Osteoblast (primary cell): ENCODE results near the gene ARHGAP40. TPM values are rescaled to one million over a fixed set of nuclear protein-coding genes. Genes with fewer than 3 reads are reported as not detected.

Experiments
- DNase-seq: peaks from one replicate; pipeline ENCODE4 v3.0.0; 2011; ENCODE audit warnings: low spot score, mixed read lengths; ENCODE audit not compliant: insufficient read length; ENCODE audit errors: missing footprints
- H2AFZ ChIP-seq: 2 replicates; pipeline ENCODE4 v1.6.0; 2011; ENCODE audit warnings: mild to moderate bottlenecking, low read length
- H3K27ac ChIP-seq: 2 replicates; pipeline ENCODE4 v1.5.1; 2011; ENCODE audit warnings: mild to moderate bottlenecking, low read depth, low read length, moderate library complexity
- H3K27me3 ChIP-seq: 2 replicates; pipeline ENCODE4 v1.6.0; 2012; ENCODE audit warnings: mild to moderate bottlenecking, control low read depth, inconsistent platforms, low read length, moderate library complexity; ENCODE audit not compliant: insufficient read depth
- H3K36me3 ChIP-seq: 2 replicates; pipeline ENCODE4 v1.5.1; 2011; ENCODE audit warnings: mild to moderate bottlenecking, low read length, control low read depth, moderate library complexity; ENCODE audit not compliant: insufficient read depth
- H3K4me1 ChIP-seq: 2 replicates; pipeline ENCODE4 v1.5.1; 2011; ENCODE audit warnings: mild to moderate bottlenecking, low read length, control low read depth, moderate library complexity; ENCODE audit not compliant: insufficient read depth
- H3K4me2 ChIP-seq: 2 replicates; pipeline ENCODE4 v1.6.0; 2011; ENCODE audit warnings: mild to moderate bottlenecking, low read length; ENCODE audit not compliant: insufficient read depth
- H3K4me3 ChIP-seq: fragments of 200-600 bp; sonication (generic); 3 replicates; pipeline ENCODE4 v1.5.1; 2012; ENCODE audit warnings: mild to moderate bottlenecking, low read length, inconsistent platforms; ENCODE audit not compliant: insufficient read depth
- H3K79me2 ChIP-seq: 2 replicates; pipeline ENCODE4 v1.6.0; 2012; ENCODE audit warnings: mild to moderate bottlenecking, low read length, control low read depth, inconsistent platforms; ENCODE audit not compliant: insufficient read depth
- H3K9me3 ChIP-seq: 2 replicates; pipeline ENCODE4 v1.5.1; 2011; ENCODE audit warnings: low read depth, low read length, control low read depth
- H4K20me1 ChIP-seq: 2 replicates; pipeline ENCODE4 v1.6.0; 2012; ENCODE audit warnings: mild to moderate bottlenecking, low read length, control low read depth; ENCODE audit not compliant: insufficient read depth
- total RNA-seq: library from RNA; depleted of rRNA; stranded (reverse); fragments of >200 nt; gene quantifications from 2 replicates; pipeline ENCODE4 v1.2.3, GENCODE V29; 2012
- TF ChIP-seq, protein P1 (sequence below): IDR thresholded peaks from 2 replicates; pipeline ENCODE4 v1.5.1; 2011; ENCODE audit warnings: mild to moderate bottlenecking, low read depth, low read length, moderate library complexity; ENCODE audit errors: extremely low read depth

Gene ARHGAP40
- total RNA-seq, 1 donor: not detected

DNA sequence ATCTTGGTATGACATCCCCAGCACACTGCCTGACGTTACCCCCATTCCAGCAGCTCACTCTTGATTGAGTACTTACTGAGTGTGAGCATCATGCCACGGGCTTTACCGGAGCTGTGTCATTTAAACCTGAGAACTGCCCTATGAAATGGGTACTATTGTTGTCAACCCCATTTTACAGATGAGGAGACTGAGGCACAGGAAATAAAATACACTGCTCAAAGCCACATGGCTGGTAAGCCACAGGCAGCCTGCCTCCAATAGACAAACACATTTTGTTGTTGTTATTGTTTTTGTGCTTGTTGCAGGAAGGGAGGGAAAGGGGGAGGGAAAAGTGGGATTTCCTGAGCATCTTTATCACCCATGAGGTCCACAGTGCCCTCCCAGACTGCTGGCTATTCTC, 69.2 kb downstream of the ARHGAP40 start:
- H3K4me2 ChIP-seq: no peak overlapping the region
- no peak overlapping the region for H2AFZ ChIP-seq
- peaks cover 27% of the 10 kb centered on the region for H3K27me3 ChIP-seq
- H4K20me1 ChIP-seq: peaks cover 3% of the 10 kb centered on the region
- H3K9me3 ChIP-seq: no peaks in the 10 kb centered on the region
- DNase-seq: no peak
- H3K27ac ChIP-seq: no peak overlapping the region
- no peak overlapping the region for H3K4me3 ChIP-seq
- TF ChIP-seq, protein P1, sequence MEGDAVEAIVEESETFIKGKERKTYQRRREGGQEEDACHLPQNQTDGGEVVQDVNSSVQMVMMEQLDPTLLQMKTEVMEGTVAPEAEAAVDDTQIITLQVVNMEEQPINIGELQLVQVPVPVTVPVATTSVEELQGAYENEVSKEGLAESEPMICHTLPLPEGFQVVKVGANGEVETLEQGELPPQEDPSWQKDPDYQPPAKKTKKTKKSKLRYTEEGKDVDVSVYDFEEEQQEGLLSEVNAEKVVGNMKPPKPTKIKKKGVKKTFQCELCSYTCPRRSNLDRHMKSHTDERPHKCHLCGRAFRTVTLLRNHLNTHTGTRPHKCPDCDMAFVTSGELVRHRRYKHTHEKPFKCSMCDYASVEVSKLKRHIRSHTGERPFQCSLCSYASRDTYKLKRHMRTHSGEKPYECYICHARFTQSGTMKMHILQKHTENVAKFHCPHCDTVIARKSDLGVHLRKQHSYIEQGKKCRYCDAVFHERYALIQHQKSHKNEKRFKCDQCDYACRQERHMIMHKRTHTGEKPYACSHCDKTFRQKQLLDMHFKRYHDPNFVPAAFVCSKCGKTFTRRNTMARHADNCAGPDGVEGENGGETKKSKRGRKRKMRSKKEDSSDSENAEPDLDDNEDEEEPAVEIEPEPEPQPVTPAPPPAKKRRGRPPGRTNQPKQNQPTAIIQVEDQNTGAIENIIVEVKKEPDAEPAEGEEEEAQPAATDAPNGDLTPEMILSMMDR: no peak
- peaks cover 8% of the 10 kb centered on the region for H3K4me1 ChIP-seq
- H3K79me2 ChIP-seq: no peaks in the 10 kb centered on the region
- no peaks in the 10 kb centered on the region for H3K36me3 ChIP-seq

DNA sequence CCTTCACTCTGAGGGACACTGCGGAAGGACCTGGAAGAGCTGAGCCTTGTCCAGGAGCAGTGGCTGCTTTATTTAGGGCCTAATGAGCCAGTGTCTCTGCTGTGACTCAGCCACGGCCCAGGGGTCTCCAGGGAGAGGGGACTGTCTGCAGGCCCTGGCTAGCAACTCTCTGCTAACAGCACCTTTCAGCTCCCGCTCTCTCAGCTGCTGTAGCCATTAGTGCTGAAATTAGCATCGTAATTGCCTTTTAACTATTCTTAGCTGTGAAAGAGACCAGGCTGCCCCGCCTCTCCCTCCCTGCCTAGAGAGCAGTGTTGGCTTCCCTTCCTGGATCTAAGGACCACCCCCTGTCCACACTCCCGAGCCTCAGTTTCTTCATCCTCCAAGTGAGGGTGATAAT, 69.6 kb downstream of the ARHGAP40 start:
- H3K36me3 ChIP-seq: no peaks in the 10 kb centered on the region
- H3K4me3 ChIP-seq: no peak overlapping the region
- H3K79me2 ChIP-seq: no peaks in the 10 kb centered on the region
- H3K27me3 ChIP-seq: peaks cover 27% of the 10 kb centered on the region
- TF ChIP-seq, protein P1: no peak
- H3K9me3 ChIP-seq: no peaks in the 10 kb centered on the region
- no peak overlapping the region for H2AFZ ChIP-seq
- no peak overlapping the region for H3K4me2 ChIP-seq
- peaks cover 8% of the 10 kb centered on the region for H3K4me1 ChIP-seq
- H3K27ac ChIP-seq: no peak overlapping the region
- DNase-seq: no peak
- H4K20me1 ChIP-seq: peaks cover 3% of the 10 kb centered on the region

DNA sequence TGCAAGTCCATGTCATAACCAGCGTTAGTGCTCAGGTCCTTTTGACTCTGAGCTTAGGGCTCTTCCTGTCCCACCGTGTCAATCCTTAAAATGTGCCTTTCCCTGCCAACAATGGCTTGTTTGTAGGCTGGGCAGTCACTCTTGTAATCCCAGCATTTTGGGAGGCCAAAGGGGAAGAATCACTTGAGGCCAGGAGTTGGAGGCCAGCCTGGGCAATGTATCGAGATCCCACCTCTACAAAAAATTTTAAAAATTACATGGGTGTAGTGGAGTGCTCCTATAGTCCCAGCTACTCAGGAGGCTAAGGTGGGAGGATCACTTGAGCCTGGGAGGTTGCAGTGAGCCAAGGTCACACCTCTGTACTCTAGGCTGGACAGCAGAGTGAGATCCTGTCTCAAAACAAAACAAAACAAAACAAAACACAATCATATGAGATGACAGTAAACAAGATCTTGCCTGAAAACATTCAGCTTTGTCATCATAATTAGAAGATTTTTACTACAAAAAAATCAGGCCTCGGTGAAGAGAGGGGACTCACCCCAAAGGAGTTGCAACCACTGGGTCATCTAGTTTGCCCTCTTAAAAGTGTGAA, 70.2 kb downstream of the ARHGAP40 start:
- TF ChIP-seq, protein P1: no peak
- Histone ChIP-seq H4K20me1 (peaks cover 3% of the 10 kb centered on the region), H3K27ac (no peak overlapping the region), H3K4me1 (peaks cover 8% of the 10 kb centered on the region), H3K27me3 (peaks cover 27% of the 10 kb centered on the region), H3K4me3 (no peak overlapping the region), H2AFZ (no peak overlapping the region), H3K79me2 (no peaks in the 10 kb centered on the region), H3K36me3 (no peaks in the 10 kb centered on the region), H3K9me3 (no peaks in the 10 kb centered on the region), H3K4me2 (no peak overlapping the region)
- no peak for DNase-seq

DNA sequence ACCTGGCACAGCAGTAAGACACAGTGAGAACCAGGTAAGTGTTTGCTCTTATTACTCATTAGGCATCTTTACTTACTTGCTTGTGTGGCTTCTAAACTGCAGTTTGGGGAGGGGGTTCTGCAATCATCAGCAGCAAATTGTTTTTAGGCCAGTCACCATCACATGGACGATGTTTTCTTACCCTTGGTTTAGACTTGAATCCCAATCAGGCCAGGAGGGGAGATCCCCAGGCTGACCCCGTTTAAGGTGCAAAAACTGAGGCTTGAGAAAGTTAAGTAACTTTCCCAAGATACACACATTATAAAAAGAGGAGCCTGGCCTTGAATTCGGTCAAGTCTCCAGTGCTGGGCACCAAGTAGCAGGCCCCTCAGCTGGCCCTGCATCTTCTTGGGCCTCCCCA, 70.9 kb downstream of the ARHGAP40 start:
- DNase-seq: no peak

More for the DNA sequence above, 70.9 kb downstream of the ARHGAP40 start:
- no peaks in the 10 kb centered on the region for H3K79me2 ChIP-seq
- no peaks in the 10 kb centered on the region for H3K9me3 ChIP-seq
- H2AFZ ChIP-seq: no peak overlapping the region
- peaks cover 3% of the 10 kb centered on the region for H4K20me1 ChIP-seq
- TF ChIP-seq, protein P1: no peak
- no peak overlapping the region for H3K4me3 ChIP-seq
- no peak overlapping the region for H3K4me2 ChIP-seq
- peaks cover 8% of the 10 kb centered on the region for H3K4me1 ChIP-seq
- H3K36me3 ChIP-seq: no peaks in the 10 kb centered on the region
- H3K27me3 ChIP-seq: peaks cover 27% of the 10 kb centered on the region
- no peak overlapping the region for H3K27ac ChIP-seq
